ENCODE data around the gene MRTFA. TPM values are rescaled to one million over a fixed set of nuclear protein-coding genes. Genes with fewer than 3 reads are reported as not detected.
A peak's percentile ranks its signal among the peaks of the same experiment; 100 is the strongest.

Gene MRTFA
- total RNA-seq, 1 donor from 2014 or later = 48.9 TPM

GRCh38 chr22:40405178-40406062 lies 231.1 kb downstream of the MRTFA start:
- H3K4me3 Mint-ChIP-seq (ENCODE audit: low read depth) = no peak overlapping the region
- intact Hi-C loops (cut with micrococcal nuclease) = no loop called here
- no peaks in the 10 kb centered on the region for H3K9me3 Mint-ChIP-seq
- H3K4me1 Mint-ChIP-seq (ENCODE audit: low read depth) = peaks cover 27% of the 10 kb centered on the region
- peaks cover 62% of the 10 kb centered on the region for H3K36me3 Mint-ChIP-seq (ENCODE audit: low read depth)
- H3K27me3 Mint-ChIP-seq (ENCODE audit: low read depth) = no peaks in the 10 kb centered on the region
- no peak overlapping the region for H3K27ac Mint-ChIP-seq
- DNase-seq (ENCODE audit: low spot score) = no peak

- H3K9me3 Mint-ChIP-seq = no peaks in the 10 kb centered on the region
- H3K4me1 Mint-ChIP-seq (ENCODE audit: low read depth) = peaks cover 35% of the 10 kb centered on the region
- H3K27ac Mint-ChIP-seq = no peak overlapping the region
- no peak overlapping the region for H3K4me3 Mint-ChIP-seq (ENCODE audit: low read depth)
- intact Hi-C loops (cut with micrococcal nuclease) = no loop called here
- H3K36me3 Mint-ChIP-seq (ENCODE audit: low read depth) = peaks cover 56% of the 10 kb centered on the region
- DNase-seq (ENCODE audit: low spot score) = no peak
- no peaks in the 10 kb centered on the region for H3K27me3 Mint-ChIP-seq (ENCODE audit: low read depth)
These were observed 232.0 kb downstream of the MRTFA start for GRCh38 chr22:40404251-40405177.

- no peak overlapping the region for H3K4me3 Mint-ChIP-seq (ENCODE audit: low read depth)
- no peak overlapping the region for H3K27ac Mint-ChIP-seq
- H3K36me3 Mint-ChIP-seq (ENCODE audit: low read depth) = peaks cover 53% of the 10 kb centered on the region
- no peak for DNase-seq (ENCODE audit: low spot score)
- intact Hi-C loops (cut with micrococcal nuclease) = no loop called here
- no peaks in the 10 kb centered on the region for H3K27me3 Mint-ChIP-seq (ENCODE audit: low read depth)
- peaks cover 38% of the 10 kb centered on the region for H3K4me1 Mint-ChIP-seq (ENCODE audit: low read depth)
- no peaks in the 10 kb centered on the region for H3K9me3 Mint-ChIP-seq
These were observed 232.9 kb downstream of the MRTFA start for GRCh38 chr22:40403651-40404050.

- peaks cover 41% of the 10 kb centered on the region for H3K4me1 Mint-ChIP-seq (ENCODE audit: low read depth)
- H3K4me3 Mint-ChIP-seq (ENCODE audit: low read depth) = no peak overlapping the region
- intact Hi-C loops (cut with micrococcal nuclease) = no loop called here
These were observed 233.4 kb downstream of the MRTFA start for GRCh38 chr22:40403141-40403540.

GRCh38 chr22:40401981-40402406 lies 234.5 kb downstream of the MRTFA start:
- no peak for DNase-seq (ENCODE audit: low spot score)
- peak overlapping the region; percentile 43 for H3K4me3 Mint-ChIP-seq (ENCODE audit: low read depth)
- intact Hi-C loops (cut with micrococcal nuclease) = loop anchor here (2.0 kb wide), 1 partner anchor 61 kb away; no protein-coding TSS in a partner anchor
- no peaks in the 10 kb centered on the region for H3K27me3 Mint-ChIP-seq (ENCODE audit: low read depth)
- no peaks in the 10 kb centered on the region for H3K9me3 Mint-ChIP-seq
- H3K36me3 Mint-ChIP-seq (ENCODE audit: low read depth) = peaks cover 46% of the 10 kb centered on the region
- H3K4me1 Mint-ChIP-seq (ENCODE audit: low read depth) = peaks cover 47% of the 10 kb centered on the region
- peak overlapping the region; percentile 81 for H3K27ac Mint-ChIP-seq

More at GRCh38 chr22:40403141-40403540, 233.4 kb downstream of the MRTFA start:
- H3K27ac Mint-ChIP-seq = no peak overlapping the region
- no peaks in the 10 kb centered on the region for H3K27me3 Mint-ChIP-seq (ENCODE audit: low read depth)
- no peak for DNase-seq (ENCODE audit: low spot score)
- peaks cover 51% of the 10 kb centered on the region for H3K36me3 Mint-ChIP-seq (ENCODE audit: low read depth)
- no peaks in the 10 kb centered on the region for H3K9me3 Mint-ChIP-seq

GRCh38 chr22:40401532-40401931 lies 235.0 kb downstream of the MRTFA start:
- H3K27me3 Mint-ChIP-seq (ENCODE audit: low read depth) = no peaks in the 10 kb centered on the region
- peak overlapping the region; percentile 81 for H3K27ac Mint-ChIP-seq
- peak; percentile 53 for DNase-seq (ENCODE audit: low spot score)
- intact Hi-C loops (cut with micrococcal nuclease) = loop anchor here (2.0 kb wide), 1 partner anchor 61 kb away; no protein-coding TSS in a partner anchor
- H3K36me3 Mint-ChIP-seq (ENCODE audit: low read depth) = peaks cover 43% of the 10 kb centered on the region
- peaks cover 51% of the 10 kb centered on the region for H3K4me1 Mint-ChIP-seq (ENCODE audit: low read depth)
- no peaks in the 10 kb centered on the region for H3K9me3 Mint-ChIP-seq
- H3K4me3 Mint-ChIP-seq (ENCODE audit: low read depth) = peak overlapping the region; percentile 43

- Mint-ChIP-seq H3K27ac (peak overlapping the region; percentile 28), H3K36me3 (ENCODE audit: low read depth) (peaks cover 47% of the 10 kb centered on the region), H3K9me3 (no peaks in the 10 kb centered on the region), H3K4me3 (ENCODE audit: low read depth) (no peak overlapping the region), H3K4me1 (ENCODE audit: low read depth) (peaks cover 56% of the 10 kb centered on the region), H3K27me3 (ENCODE audit: low read depth) (no peaks in the 10 kb centered on the region)
- intact Hi-C loops (cut with micrococcal nuclease) = loop anchor here (2.0 kb wide), 1 partner anchor 63 kb away; no protein-coding TSS in a partner anchor
- DNase-seq (ENCODE audit: low spot score) = peak; percentile 61
These were observed 236.4 kb downstream of the MRTFA start for GRCh38 chr22:40400159-40400558.

GRCh38 chr22:40399621-40400020 lies 236.9 kb downstream of the MRTFA start:
- H3K4me3 Mint-ChIP-seq (ENCODE audit: low read depth) = no peak overlapping the region
- peaks cover 57% of the 10 kb centered on the region for H3K4me1 Mint-ChIP-seq (ENCODE audit: low read depth)
- no peak for DNase-seq (ENCODE audit: low spot score)
- no peaks in the 10 kb centered on the region for H3K27me3 Mint-ChIP-seq (ENCODE audit: low read depth)
- intact Hi-C loops (cut with micrococcal nuclease) = loop anchor here (2.0 kb wide), 1 partner anchor 63 kb away; no protein-coding TSS in a partner anchor
- no peaks in the 10 kb centered on the region for H3K9me3 Mint-ChIP-seq
- peaks cover 44% of the 10 kb centered on the region for H3K36me3 Mint-ChIP-seq (ENCODE audit: low read depth)
- no peak overlapping the region for H3K27ac Mint-ChIP-seq

- DNase-seq (ENCODE audit: low spot score) = no peak
- Mint-ChIP-seq H3K27me3 (ENCODE audit: low read depth) (no peaks in the 10 kb centered on the region), H3K36me3 (ENCODE audit: low read depth) (peaks cover 26% of the 10 kb centered on the region), H3K27ac (no peak overlapping the region), H3K4me3 (ENCODE audit: low read depth) (no peak overlapping the region), H3K4me1 (ENCODE audit: low read depth) (peaks cover 52% of the 10 kb centered on the region), H3K9me3 (no peaks in the 10 kb centered on the region)
- intact Hi-C loops (cut with micrococcal nuclease) = no loop called here
These were observed 239.1 kb downstream of the MRTFA start for GRCh38 chr22:40397396-40397795.

- intact Hi-C loops (cut with micrococcal nuclease) = no loop called here
- Mint-ChIP-seq H3K27ac (no peak overlapping the region), H3K9me3 (no peaks in the 10 kb centered on the region), H3K36me3 (ENCODE audit: low read depth) (peaks cover 22% of the 10 kb centered on the region), H3K4me3 (ENCODE audit: low read depth) (no peak overlapping the region), H3K27me3 (ENCODE audit: low read depth) (no peaks in the 10 kb centered on the region), H3K4me1 (ENCODE audit: low read depth) (peaks cover 51% of the 10 kb centered on the region)
- DNase-seq (ENCODE audit: low spot score) = no peak
These were observed 239.6 kb downstream of the MRTFA start for GRCh38 chr22:40396882-40397281.

- Mint-ChIP-seq H3K36me3 (ENCODE audit: low read depth) (peaks cover 20% of the 10 kb centered on the region), H3K4me1 (ENCODE audit: low read depth) (peaks cover 43% of the 10 kb centered on the region), H3K9me3 (no peaks in the 10 kb centered on the region), H3K27ac (no peak overlapping the region), H3K4me3 (ENCODE audit: low read depth) (no peak overlapping the region), H3K27me3 (ENCODE audit: low read depth) (no peaks in the 10 kb centered on the region)
- DNase-seq (ENCODE audit: low spot score) = no peak
- intact Hi-C loops (cut with micrococcal nuclease) = no loop called here
These were observed 240.9 kb downstream of the MRTFA start for GRCh38 chr22:40395607-40396006.

GRCh38 chr22:40394607-40395006 lies 241.9 kb downstream of the MRTFA start:
- intact Hi-C loops (cut with micrococcal nuclease) = no loop called here
- Mint-ChIP-seq H3K4me1 (ENCODE audit: low read depth) (peaks cover 37% of the 10 kb centered on the region), H3K4me3 (ENCODE audit: low read depth) (no peak overlapping the region), H3K27ac (no peak overlapping the region), H3K9me3 (no peaks in the 10 kb centered on the region), H3K27me3 (ENCODE audit: low read depth) (no peaks in the 10 kb centered on the region), H3K36me3 (ENCODE audit: low read depth) (peaks cover 25% of the 10 kb centered on the region)
- no peak for DNase-seq (ENCODE audit: low spot score)
